HG03066 (cell line): ENCODE data around the gene COG6.

Experiments used
- ATAC-seq: cut with Tn5 transposase; IDR thresholded peaks from one replicate; pipeline ENCODE4 v1.9.1; 2021; ENCODE audit warnings: low read depth; ENCODE audit not compliant: unreplicated experiment

The COG6 gene

DNA sequence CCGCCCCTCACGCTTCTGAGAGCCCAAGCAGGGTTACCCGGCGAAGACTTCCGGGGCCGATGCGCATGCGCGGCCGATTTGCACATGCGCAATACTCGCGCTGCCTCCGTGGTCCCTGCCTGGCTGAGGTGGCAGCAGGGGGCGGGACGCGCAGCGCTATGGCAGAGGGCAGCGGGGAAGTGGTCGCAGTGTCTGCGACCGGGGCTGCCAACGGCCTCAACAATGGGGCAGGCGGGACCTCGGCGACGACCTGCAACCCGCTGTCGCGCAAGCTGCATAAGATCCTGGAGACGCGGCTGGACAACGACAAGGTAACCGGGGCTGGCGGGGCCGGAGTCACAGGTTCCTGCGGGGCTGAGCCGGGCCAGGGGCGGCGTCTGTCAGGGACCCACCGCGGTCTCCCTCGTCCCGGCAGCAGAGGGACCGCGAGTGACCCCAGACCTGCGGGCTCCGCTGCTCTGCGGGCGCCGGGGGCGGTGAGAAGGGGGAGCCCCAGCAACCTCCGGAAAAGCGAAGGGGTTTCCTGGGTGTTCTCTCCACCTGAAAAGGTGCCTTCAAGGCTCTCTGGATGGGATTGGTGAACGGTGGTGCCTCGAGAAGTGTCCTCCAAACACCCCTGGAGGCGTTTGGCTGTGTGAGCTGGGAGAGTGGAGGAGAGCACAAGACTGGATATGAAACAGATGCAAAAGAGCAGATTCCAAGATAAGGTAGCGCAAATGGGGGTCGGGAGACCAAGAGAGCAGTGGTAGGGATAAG is at the start of gene COG6:
Gene COG6 (plus strand): TSS at position 94 of the 756 bp plus-strand sequence. CDS start 65 bp downstream, at position 159.
- peak; percentile 83 for ATAC-seq

DNA sequence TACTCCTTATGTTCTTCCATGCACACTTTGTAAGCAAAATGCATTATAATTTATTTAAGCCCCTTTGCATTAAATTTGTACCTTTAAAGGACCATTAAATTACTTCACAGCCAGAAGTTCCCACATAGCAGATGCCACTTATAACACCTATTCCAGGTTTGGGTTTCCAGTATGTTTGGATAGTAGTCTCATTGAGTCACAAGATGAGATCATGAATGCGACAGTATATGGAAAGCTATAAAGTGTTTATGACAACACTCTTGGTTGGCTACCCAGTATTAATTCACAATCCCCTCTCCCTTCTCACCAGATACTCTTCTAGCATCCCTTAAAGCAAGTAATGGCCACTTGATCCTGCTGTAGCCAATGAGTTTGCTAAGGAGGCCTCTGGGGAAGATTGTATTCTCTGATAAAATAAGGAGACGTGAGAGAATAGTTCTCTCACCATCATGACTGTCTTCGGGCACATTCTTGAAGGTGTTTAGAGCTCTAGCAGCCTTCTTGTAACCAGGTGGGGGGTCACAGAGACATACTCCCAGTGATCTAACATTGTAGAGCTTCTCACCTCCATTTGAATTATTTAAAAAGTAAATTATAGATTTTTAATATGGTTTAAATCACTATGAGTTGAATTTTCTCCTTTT is 49.7 kb upstream of the COG6 start:
- ATAC-seq: no peak

DNA sequence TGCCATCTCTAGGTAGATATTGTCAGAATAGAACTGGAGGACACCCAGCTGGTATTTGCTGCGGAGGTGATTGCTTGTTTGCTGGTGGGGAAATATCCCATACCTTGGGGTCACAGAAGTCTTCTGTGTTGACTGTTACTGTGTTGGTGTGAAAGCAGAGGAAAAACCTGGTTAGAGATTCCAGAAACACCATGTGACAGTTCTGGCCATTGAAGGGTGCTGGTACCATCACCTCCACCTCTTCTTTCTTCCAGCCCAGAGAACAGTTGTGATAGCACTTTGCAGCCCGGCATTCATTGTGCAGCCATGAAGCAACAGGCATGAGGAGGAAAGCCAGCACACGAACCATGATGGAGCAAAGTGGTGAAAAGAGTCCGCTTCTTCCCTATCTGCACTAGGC is 47.6 kb upstream of the COG6 start:
- ATAC-seq: no peak

DNA sequence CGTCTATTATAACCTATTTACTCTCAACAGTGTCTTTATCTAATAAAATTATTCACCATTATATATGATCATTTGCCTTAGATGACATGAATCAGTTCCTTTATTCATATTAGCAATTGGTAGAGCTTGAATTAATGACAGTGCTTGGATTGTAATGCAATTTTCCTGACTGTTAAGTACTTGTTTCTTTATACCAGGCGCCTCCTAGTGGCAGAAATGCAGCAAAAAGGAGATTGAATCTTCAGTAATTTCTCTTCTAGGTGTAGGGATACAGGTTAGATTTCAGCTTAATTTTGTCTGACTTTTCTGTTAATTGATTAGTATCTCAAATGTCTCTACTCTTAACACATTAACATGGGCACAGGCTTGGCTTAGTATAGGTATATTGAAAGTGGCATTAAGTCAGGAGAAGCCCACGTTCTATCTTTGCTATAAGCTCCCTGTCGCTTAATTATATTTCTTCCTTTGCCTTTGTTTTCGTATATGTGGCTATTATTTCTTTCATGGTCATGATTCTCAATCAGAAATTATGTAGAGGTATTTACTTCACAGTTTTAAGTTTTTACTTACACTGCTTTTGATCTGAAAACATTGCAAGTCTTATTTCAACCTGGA is 43.3 kb upstream of the COG6 start:
- ATAC-seq: no peak

DNA sequence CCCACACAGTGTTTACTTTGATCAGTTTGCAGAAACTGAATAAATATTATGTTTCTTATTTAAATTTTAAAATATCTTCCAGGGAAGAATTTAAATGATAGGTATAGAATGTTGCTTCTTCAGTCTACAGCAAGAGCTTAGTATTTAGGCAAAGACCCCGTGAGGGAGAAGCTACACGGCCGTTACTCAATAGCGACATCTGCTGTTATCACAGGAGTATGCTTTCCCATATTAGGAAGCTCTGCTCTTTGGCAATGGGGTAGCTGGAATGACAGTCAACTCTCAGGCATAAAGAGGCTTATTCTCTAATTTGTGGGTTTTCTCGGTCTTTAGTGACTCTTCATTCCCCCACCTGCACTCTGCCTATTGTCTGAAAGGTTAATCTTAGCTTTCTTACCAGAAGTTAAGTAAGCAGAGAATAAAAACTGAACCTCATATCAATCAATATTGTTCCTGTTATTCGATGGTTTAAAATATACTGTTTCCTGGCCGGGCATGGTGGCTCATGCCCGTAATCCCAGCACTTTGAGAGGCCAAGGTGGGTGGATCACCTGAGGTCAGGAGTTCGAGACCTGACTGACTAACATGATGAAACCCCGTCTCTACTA is 39.3 kb upstream of the COG6 start:
- no peak for ATAC-seq

DNA sequence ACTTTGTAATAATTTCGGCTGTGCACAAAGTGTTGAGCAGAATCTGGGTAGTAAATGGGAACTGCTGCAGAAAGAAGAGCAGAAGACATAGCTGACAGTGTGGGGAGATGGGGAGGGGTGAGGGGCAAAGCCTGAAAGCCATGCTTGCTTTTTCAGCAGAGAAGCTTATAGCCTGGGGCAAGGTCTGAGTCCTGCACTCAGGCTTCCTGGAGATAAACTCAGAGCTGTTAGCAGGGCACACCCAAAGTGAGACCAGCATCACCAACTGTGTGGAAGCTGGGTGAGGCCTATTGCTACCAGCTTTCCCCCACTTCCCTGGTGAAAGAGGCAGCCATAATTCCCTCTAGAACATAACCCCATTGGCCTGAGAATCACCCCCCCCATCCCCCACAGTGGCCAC is 36.9 kb upstream of the COG6 start:
- ATAC-seq: no peak

DNA sequence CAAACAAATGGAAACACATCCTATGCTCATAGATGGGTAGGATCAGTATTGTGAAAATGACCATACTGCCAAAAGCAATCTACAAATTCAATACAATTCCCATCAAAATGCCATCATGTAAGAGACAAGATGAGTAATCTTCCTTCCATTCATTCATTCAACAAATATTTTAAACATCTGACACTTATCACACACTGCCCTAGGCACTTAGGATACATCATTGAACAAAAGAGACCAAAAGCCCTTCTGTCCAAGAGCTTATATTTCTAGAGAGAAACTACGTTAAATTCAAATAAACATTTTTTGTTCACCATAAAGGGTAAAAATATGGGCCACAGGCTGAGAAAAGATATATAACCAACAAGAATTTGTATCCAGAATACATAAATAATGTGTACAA is 32.0 kb upstream of the COG6 start:
- ATAC-seq: no peak

DNA sequence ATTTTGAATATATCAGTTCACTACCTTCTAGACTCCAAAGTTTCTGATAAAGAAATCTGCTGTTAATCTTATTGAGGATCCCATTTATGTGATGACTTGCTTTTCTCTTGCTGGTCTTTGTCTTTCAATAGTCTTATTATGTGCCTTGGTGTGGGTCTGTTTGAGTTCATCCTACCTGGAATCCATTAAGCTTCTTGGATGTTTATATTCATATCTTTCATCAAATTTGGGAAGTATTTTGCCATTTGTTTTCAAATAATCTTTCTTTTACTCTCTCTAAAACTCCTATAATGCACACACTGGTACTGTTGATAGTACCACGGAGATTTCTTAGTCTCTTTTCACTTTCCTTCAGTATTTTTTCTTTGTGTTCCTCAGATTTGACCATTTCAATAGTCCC is 24.2 kb upstream of the COG6 start:
- ATAC-seq: no peak

DNA sequence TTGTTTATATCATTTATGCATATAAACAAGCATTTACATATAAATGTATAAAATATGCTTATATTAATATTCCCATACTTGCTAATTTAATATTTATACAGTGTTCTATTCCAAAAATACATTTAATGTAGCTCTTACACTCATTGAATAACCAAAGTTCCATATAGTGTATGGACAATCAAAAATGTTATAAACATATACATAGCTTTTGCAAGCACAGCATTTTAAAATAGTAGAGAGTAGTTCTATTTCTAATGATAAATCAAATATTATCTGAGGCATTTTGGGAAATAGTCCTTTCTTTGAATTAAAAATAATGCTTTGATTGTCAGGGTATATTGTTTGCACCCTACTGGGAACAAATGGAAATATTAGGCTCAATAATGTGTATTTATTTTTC is 22.5 kb upstream of the COG6 start:
- no peak for ATAC-seq

DNA sequence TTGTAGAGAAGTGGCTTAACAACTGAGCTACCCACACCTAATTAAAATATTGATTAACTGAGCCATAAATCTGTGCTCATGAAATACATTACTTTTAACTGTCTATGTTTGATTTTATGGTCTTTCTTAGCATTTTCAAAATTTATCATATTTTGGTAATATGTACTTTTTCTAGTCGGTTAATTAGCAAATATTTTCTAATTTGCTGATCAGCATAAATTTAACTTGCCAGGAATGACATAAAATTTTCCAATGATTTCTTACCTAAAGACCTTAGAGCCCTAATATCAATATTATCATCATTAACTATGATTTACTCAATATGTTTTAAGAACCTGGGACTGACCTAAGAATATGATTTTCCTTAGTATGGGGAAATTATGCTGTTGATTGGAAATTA is 19.9 kb upstream of the COG6 start:
- no peak for ATAC-seq

DNA sequence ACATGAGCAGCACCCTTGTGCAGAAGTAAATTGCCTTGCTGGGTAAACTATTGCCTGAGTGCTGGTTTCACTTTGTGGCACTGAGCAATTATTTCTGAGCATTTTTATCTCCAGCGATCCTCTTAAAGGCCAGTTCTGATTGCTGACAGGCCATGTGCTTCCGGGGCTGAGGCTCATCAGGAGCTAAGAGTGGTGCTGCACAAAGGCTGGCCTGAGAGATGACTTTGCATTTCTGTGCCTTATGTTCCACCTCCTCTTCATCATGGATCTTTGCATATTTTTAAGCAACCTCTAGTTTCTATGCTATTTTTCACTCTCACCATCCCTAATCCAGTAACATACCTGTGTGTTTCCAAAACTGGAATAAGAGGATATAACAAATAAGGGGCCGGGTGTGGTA is 17.6 kb upstream of the COG6 start:
- no peak for ATAC-seq

DNA sequence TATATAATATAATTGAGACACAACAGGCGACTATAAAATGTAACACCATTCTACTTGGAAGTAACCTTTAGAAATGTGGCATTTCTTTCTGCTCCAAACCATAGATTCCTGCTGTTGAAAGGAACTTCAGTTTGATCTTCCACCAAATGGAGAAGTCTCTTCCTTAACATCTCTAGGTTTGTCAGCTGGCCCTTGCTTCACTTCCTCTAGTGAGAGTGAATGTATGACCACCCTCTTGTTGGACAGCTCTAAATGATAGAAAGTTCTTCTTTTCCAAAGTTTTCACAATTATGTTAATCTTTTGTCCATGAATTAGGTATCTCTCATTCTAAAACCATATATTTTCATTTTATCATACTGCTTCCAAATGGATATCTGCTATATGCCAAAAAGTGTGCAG is 13.8 kb upstream of the COG6 start:
- no peak for ATAC-seq

DNA sequence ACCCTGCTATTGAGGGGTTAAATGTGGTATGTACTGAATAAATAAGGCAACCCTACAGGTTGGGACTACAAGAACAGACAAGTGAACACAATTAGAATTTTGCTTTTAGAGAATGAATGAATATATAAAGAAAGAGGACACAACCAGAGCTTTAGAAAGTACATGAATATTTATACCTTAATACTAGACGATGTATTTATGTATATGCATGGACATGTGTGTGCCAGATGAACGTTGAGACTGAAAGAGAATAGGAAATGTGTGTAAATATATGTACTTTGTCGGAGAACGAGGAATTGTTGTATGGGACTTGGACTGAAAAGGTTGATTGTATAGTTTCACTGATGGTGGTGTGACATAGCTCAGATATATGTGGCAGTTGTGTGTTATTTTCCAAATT is 9.3 kb upstream of the COG6 start:
- no peak for ATAC-seq

DNA sequence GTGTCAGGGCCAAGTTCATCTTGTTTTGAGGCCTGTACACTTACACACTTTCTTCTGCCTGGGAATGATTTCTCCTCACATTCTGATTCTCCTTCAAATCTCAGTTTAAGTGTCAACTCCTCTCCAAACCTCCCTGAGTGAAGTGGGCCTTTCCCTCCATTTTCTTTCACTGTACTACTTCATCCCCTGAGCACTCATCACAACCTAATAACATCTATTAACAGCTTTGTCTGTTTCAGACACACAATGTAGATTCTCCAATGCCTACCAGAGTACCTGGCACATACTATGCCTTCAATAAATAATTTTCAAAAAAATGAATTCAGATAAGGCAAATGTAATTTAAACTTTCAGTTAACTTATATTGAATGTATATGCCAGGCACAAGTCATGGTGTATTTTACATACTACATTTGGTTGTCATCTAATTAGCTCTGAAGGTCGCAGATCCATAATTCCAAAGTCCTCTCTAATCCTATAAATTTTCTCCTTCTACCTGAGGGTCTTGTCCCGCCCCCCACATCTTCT is 357 bp upstream of the COG6 start:
- ATAC-seq: no peak

DNA sequence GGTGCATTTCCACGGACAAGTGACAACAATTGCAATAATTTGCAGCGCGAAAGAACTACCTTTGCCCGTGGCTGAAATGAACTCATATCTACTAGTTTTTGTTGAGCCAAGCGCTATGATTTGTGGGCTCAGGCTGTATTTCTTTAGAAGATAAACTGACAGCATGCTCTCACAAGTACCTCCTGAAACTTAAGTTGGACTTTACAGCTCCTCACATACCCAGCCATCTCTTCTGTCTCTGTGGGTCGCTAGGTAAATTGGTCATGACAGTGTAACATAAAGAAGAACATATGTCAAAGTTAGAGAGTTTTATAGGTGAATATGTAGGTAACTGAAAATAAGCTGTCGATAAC is 839 bp downstream of the COG6 start:
- peak; percentile 7 for ATAC-seq

DNA sequence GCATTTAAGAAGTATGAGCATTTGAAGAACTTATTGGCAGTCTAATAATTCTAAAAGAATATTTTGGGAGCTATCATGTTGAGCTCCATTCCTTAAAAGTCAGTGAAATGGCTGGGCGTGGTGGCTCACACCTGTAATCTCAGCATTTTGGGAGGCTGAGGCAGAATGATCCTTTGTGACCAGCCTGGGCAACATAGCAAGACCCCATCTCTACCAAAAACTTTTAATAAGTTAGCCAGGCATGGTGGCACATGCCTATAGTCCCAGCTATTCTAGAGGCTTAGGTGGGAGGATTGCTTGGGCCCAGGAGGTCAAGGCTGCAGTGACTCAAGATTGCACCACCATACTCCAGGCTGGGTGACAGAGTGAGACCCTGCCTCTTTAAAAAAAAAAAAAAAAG is 8.0 kb downstream of the COG6 start:
- ATAC-seq: no peak

DNA sequence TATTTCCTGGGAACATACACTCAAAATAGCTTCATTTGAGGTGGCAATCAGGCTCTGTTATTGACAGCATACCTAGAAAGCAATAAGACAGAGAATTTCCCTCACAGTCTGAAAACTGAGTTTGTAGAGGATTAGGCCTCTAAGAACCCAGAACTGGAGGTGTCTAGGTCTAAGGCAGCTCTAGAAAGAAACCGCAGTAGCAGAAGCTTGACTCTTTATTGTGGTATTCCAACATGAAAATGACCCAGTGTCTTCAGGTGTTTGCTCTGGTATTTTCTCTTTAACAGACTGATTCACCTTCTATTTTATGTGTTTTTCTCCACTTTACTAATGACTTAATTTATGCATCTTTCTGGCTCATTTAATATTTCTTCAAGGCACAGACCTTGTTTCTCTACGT is 8.5 kb downstream of the COG6 start:
- ATAC-seq: no peak

DNA sequence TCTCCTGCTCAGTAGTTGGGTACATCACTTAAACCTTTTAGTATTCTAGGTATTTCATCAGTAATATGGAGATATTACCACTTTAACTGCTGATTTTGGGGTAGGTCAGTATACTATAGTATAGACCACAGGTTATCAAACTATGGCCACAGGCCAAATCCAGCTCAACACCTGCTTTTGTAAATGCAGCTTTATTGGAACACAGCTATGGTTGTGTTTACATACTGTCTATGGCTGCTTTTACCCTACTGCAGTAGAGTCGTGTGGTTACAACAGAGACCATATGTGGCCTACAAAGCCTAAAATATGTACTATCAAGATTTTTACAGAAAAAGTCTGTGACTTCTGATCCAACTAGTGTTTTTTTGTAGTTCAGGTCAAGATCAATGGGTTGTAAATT is 10.3 kb downstream of the COG6 start:
- no peak for ATAC-seq

DNA sequence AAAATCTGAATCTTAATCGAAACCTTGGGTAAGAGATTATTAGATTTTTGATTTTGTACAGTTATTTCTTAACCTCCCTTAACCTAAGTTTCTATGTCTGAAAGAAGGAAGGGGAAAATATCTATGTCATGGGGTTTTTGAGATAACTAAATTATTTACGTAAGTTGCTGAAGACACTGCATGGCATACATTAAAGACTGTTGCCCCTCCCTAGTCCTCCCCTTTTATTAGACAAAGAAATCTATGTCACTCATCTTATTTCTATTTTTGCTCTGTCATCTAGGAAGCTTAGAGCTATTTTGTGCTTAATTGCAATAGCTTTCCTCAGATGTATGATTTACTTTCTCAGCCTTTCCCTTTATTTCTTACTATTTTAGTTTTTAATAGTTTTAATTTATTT is 15.0 kb downstream of the COG6 start:
- ATAC-seq: no peak

DNA sequence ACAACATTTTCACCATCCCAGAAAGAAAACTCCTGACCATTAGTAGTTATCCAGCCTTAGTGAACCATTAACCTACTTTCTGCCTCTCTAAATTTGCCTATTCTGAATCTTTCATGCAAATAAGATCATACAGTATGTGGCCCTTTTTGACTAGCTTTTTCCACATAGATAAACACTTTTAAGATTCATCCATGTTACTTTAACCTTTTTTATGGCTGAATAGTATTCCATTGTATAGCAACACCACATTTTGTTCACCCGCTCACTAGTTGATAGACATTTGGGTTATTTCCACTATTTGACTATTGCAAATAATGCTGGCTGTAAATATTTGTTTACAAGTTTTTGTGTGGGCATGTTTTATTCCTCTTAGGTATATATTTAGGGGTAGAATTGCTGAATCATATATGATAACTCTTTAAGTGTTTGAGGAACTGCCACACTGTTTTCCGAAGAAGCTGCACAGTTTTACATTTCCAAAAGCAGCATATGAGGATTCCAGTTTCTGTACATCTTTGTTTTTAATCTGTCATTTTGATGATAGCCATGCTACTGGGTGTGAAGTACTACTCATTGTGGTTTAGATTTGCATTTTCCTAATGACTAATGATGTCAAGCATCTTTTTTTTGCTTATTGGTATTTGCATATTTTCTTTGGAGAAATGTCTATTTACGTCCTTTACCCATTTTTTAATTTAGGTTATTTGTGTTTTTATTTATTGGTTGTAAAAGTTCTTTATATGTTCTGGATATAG is 17.1 kb downstream of the COG6 start:
- ATAC-seq: no peak

DNA sequence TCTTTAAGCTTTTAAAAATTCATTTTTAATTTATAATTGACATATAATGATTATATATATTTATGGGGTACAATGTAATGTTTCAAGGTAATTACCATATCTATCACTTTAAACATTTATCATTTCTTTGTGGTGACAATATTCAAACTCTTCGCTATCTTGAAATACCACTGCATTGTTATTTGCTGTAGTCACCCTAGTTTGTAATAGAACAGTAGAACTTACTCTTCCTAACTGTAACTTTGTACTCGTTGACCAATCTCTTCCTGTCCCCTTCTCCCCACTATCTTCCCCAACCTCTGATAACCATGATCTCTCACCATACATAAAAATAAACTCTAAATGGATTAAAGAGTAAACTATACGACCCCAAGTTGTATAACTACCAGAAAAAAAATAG is 20.4 kb downstream of the COG6 start:
- ATAC-seq: no peak
